SU-DHL-6 (cell line): Measurements from ENCODE around the gene GABRA5.

Experiments used
- H2AFZ ChIP-seq: fragments of 200-600 bp; sonication (generic); 2 replicates; pipeline ENCODE4 v1.6.1; 2014; ENCODE audit warnings: low read depth, mild to moderate bottlenecking, moderate library complexity, mixed read lengths, antibody characterized with exemption, low read length; ENCODE audit not compliant: severe bottlenecking
- H3F3A ChIP-seq: fragments of 200-600 bp; shearing (Covaris generic); 2 replicates; pipeline ENCODE4 v1.6.0; 2016; ENCODE audit warnings: antibody characterized with exemption, mild to moderate bottlenecking; ENCODE audit not compliant: insufficient read depth
- H3K27ac ChIP-seq: fragments of 200-600 bp; sonication (generic); 2 replicates; pipeline ENCODE4 v1.5.1; 2016; ENCODE audit warnings: low read depth, mild to moderate bottlenecking, low read length, moderate library complexity, mixed read lengths
- H3K27me3 ChIP-seq: fragments of 200-600 bp; sonication (generic), shearing (Covaris generic); 2 replicates; pipeline ENCODE4 v1.6.0; 2014; ENCODE audit warnings: mild to moderate bottlenecking, low read length
- H3K36me3 ChIP-seq: fragments of 200-600 bp; sonication (generic); 2 replicates; pipeline ENCODE4 v1.6.1; 2014; ENCODE audit warnings: mild to moderate bottlenecking, low read length, mixed read lengths
- H3K4me2 ChIP-seq: fragments of 300-600, 200-600 bp; shearing (Covaris generic), sonication (generic); 2 replicates; pipeline ENCODE4 v1.6.0; 2014; ENCODE audit warnings: low read length, low read depth, mild to moderate bottlenecking; ENCODE audit not compliant: poor library complexity, severe bottlenecking
- H3K4me3 ChIP-seq: fragments of 200-600 bp; sonication (generic); 2 replicates; pipeline ENCODE4 v1.5.1; 2014; ENCODE audit warnings: antibody characterized with exemption, low read length, mild to moderate bottlenecking, mixed read lengths; ENCODE audit not compliant: insufficient read depth, poor library complexity, severe bottlenecking
- H3K79me2 ChIP-seq: fragments of 200-600 bp; sonication (generic); 2 replicates; pipeline ENCODE4 v1.6.1; 2014; ENCODE audit warnings: mild to moderate bottlenecking, low read length, moderate library complexity; ENCODE audit not compliant: insufficient read depth
- H3K9ac ChIP-seq: fragments of 200-600 bp; sonication (generic); 2 replicates; pipeline ENCODE4 v1.7.0; 2014; ENCODE audit warnings: mild to moderate bottlenecking, low read length
- H3K9me2 ChIP-seq: fragments of 200-600 bp; sonication (generic); replicated peaks from 2 replicates; pipeline ENCODE4 v1.6.1; 2014; ENCODE audit warnings: low read length; ENCODE audit not compliant: insufficient read depth
- H3K9me3 ChIP-seq: fragments of 200-600 bp; sonication (generic); 2 replicates; pipeline ENCODE4 v1.6.1; 2014; ENCODE audit warnings: low read length, mixed read lengths; ENCODE audit not compliant: insufficient read depth
- H4K20me1 ChIP-seq: fragments of 200-600 bp; sonication (generic); 2 replicates; pipeline ENCODE4 v1.6.1; 2014; ENCODE audit warnings: low read depth, mild to moderate bottlenecking, antibody characterized with exemption, low read length, moderate library complexity, mixed read lengths
- CTCF ChIP-seq: fragments of 200-600 bp; sonication (generic); IDR thresholded peaks from one replicate; pipeline ENCODE4 v1.5.1; 2017; ENCODE audit warnings: antibody characterized with exemption, mild to moderate bottlenecking, low read length, moderate library complexity; ENCODE audit not compliant: insufficient read depth, poor library complexity, severe bottlenecking
- EZH2phosphoT487 ChIP-seq: fragments of 200-600 bp; sonication (generic), shearing (Covaris generic); conservative IDR thresholded peaks from 2 replicates; pipeline ENCODE4 v1.6.1; 2018; ENCODE audit warnings: mild to moderate bottlenecking, antibody characterized with exemption, low read length, moderate library complexity, mixed read lengths

GABRA5 gene

GRCh38 chr15:26910715-26911114, 43.9 kb downstream of the GABRA5 start:
- no peaks in the 10 kb centered on the region for H3K79me2 ChIP-seq
- H3K27ac ChIP-seq, result no peak overlapping the region
- H3K9me3 ChIP-seq, result no peaks in the 10 kb centered on the region
- no peak overlapping the region for H3K4me2 ChIP-seq
- TF ChIP-seq EZH2phosphoT487, result no peak
- TF ChIP-seq CTCF, result no peak
- H3K4me3 ChIP-seq, result no peak overlapping the region
- no peaks in the 10 kb centered on the region for H3K27me3 ChIP-seq
- H3K9me2 ChIP-seq, result no peaks in the 10 kb centered on the region
- no peaks in the 10 kb centered on the region for H3F3A ChIP-seq
- H3K9ac ChIP-seq, result no peak overlapping the region
- H2AFZ ChIP-seq, result no peak overlapping the region
- no peaks in the 10 kb centered on the region for H4K20me1 ChIP-seq
- H3K36me3 ChIP-seq, result no peaks in the 10 kb centered on the region

- H4K20me1 ChIP-seq, result no peaks in the 10 kb centered on the region
- no peak overlapping the region for H3K4me2 ChIP-seq
- H3K36me3 ChIP-seq, result no peaks in the 10 kb centered on the region
- no peak overlapping the region for H3K27ac ChIP-seq
- H3K9me2 ChIP-seq, result no peaks in the 10 kb centered on the region
- H3F3A ChIP-seq, result no peaks in the 10 kb centered on the region
- no peak overlapping the region for H2AFZ ChIP-seq
- H3K27me3 ChIP-seq, result no peaks in the 10 kb centered on the region
- H3K9ac ChIP-seq, result no peak overlapping the region
- H3K9me3 ChIP-seq, result no peaks in the 10 kb centered on the region
- H3K79me2 ChIP-seq, result no peaks in the 10 kb centered on the region
- no peak overlapping the region for H3K4me3 ChIP-seq
- TF ChIP-seq CTCF (no peak), EZH2phosphoT487 (no peak)
Observed at GRCh38 chr15:26921433-26921832, 54.6 kb downstream of the GABRA5 start.

- no peaks in the 10 kb centered on the region for H3K36me3 ChIP-seq
- no peak overlapping the region for H3K4me2 ChIP-seq
- no peaks in the 10 kb centered on the region for H3K9me3 ChIP-seq
- H3K9me2 ChIP-seq, result no peaks in the 10 kb centered on the region
- H4K20me1 ChIP-seq, result no peaks in the 10 kb centered on the region
- H3K9ac ChIP-seq, result no peak overlapping the region
- no peak for TF ChIP-seq EZH2phosphoT487
- no peak for TF ChIP-seq CTCF
- no peaks in the 10 kb centered on the region for H3K27me3 ChIP-seq
- no peaks in the 10 kb centered on the region for H3F3A ChIP-seq
- H3K79me2 ChIP-seq, result no peaks in the 10 kb centered on the region
- no peak overlapping the region for H2AFZ ChIP-seq
- no peak overlapping the region for H3K27ac ChIP-seq
- no peak overlapping the region for H3K4me3 ChIP-seq
Observed at GRCh38 chr15:26926081-26926480, 59.2 kb downstream of the GABRA5 start.
